GM19324 (cell line): ENCODE data around the gene KCTD17.

Experiments used
- ATAC-seq: cut with Tn5 transposase; IDR thresholded peaks from one replicate; pipeline ENCODE4 v1.9.1; 2021; ENCODE audit warnings: mild to moderate bottlenecking, moderate library complexity; ENCODE audit not compliant: unreplicated experiment, low FRiP score

The KCTD17 gene

GRCh38 chr22:37019309-37020191 lies 32.0 kb upstream of the KCTD17 start, which contains the start of the genes MPST and TST:
Gene MPST (plus strand): TSS chr22:37019742. CDS start chr22:37019837, 95 bp downstream.
Gene TST (minus strand): TSS chr22:37019447. CDS start chr22:37018732, 715 bp downstream.
- ATAC-seq, result peak; percentile 71

DNA sequence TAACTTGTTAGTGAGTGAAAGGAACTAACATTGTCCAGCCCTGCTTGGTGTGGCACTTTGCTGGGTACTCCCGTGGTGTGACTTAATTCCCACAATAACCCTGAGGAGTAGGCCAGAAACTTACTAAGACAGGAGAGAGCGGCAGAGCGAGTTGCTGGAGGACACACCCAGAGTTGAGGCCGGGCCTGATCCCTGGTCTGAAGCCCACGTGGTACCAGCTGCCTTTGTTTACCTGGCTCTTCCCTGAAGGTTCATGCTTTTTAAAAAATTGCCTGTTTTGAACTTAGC lies 31.4 kb upstream of the KCTD17 start:
- no peak for ATAC-seq

- ATAC-seq, result no peak
These were observed 30.5 kb upstream of the KCTD17 start for GRCh38 chr22:37021041-37021440.

GRCh38 chr22:37021710-37022482 lies 29.6 kb upstream of the KCTD17 start:
- no peak for ATAC-seq

- no peak for ATAC-seq
These were observed 28.8 kb upstream of the KCTD17 start for GRCh38 chr22:37022483-37023337.

- ATAC-seq, result no peak
These were observed 27.7 kb upstream of the KCTD17 start for GRCh38 chr22:37023743-37024338.

DNA sequence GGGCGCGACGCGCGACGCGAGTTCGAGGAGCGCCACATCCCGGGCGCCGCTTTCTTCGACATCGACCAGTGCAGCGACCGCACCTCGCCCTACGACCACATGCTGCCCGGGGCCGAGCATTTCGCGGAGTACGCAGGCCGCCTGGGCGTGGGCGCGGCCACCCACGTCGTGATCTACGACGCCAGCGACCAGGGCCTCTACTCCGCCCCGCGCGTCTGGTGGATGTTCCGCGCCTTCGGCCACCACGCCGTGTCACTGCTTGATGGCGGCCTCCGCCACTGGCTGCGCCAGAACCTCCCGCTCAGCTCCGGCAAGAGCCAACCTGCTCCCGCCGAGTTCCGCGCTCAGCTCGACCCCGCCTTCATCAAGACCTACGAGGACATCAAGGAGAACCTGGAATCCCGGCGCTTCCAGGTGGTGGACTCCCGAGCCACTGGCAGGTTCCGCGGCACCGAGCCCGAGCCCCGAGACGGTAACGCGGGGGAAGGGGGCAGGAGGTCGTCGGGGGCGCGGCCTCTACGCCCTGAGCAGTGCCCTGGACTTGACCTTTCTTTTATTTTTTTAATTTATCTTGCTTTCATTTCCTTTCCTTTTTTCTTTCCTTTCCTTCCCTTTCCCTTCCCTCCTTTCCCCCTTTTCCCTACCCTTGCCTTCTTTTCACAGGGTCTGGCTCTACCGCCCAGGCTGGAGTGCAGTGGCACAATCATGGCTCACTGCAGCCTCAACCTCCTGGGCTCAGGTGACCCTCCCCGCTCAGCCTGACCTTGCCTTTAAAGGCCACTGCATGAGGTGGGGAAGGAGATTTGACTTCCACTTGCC lies 27.0 kb upstream of the KCTD17 start:
- no peak for ATAC-seq

DNA sequence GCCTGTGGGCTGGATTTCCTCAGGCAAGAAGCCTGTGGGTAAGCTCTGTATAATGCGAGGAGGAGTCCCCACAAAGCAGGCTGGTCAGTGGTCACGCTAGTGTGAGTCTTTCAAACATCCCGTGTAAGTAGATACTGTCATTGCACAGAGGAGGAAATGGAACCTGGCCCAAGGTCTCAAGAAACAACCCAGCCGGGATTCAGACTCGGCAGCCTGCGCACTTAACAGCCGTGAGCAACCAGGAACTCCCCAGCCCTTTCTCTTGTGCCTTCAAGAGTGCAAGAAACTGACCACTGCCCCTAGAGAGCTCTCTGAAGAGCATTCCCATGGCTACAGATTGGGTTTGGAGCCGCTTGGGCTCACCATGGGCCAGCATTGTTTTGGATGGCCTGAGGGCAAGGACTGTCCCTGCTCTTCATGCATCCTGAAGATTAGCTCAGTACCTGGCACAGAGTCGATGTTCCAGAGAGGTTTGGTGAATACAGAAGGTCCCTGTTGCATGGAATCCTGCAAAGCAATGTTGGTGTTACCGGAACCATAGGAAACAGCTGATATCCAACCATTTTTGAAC lies 26.0 kb upstream of the KCTD17 start:
- ATAC-seq, result no peak

GRCh38 chr22:37026325-37026724 lies 25.2 kb upstream of the KCTD17 start:
- no peak for ATAC-seq

DNA sequence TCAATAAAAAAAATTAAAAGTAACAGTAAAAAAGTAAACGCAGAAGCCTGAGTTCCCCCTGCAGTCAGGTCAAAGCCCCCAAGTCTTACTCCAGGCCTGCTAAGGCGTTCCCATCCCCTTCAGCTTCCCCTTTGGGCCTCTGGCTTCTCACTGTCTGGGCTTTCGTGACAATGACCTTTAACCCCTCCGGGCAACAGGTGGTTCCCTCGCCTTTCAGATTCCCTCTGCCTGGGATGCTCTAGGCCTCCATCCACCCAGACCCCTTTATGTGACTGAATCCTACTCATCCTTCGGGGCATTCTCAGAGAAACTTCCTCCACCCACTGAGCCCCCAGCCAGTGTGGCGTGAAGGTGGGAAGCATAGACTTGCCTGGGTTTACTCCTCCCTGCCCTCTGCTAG lies 24.0 kb upstream of the KCTD17 start:
- ATAC-seq, result no peak

GRCh38 chr22:37028692-37029674 lies 22.6 kb upstream of the KCTD17 start:
- ATAC-seq, result no peak

- ATAC-seq, result no peak
These were observed 20.8 kb upstream of the KCTD17 start for GRCh38 chr22:37030560-37031281.

- ATAC-seq, result no peak
These were observed 19.4 kb upstream of the KCTD17 start for GRCh38 chr22:37032134-37032534.

- ATAC-seq, result no peak
These were observed 18.7 kb upstream of the KCTD17 start for GRCh38 chr22:37032535-37033460.

DNA sequence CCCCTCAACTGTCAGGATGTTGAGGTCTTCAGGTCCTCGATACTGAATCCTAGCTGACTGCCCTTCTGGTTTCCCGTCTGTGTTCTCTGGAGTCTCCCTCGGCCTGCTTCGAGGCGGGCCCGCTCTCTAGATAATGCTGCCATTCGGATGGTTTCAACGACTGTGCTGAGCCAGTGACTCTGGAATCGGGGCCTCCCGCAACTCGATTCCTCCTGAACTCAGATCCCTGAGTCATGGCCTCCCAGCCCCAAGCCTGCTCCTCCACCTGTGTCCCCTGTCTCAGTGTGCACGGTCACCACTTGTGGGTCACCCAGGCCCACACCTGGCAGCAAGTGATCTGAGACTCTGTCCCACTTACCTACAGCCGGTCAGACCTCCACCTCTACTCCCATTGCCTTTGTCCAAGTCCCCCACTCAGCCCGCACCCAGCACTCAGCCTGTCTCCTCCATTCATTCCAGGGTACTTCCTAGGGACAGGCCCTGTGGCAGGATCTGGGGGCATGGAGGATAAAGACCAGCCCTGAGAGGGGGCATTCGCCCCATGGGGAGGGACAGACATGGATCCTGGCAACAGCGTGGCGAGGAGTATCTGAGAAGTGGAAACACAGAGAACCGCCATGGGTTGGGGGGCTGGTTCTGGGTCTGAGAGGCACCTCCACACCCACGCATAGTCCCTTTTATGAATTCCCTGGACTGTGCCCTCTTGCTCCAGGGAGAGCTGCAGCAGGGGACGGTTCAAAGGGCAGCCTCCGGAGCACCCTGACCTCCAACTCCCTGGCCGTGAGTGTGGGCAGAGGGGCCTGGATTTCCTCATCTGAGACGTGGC lies 17.7 kb upstream of the KCTD17 start:
- ATAC-seq, result no peak
